ENCODE data around the gene SCD5.

The SCD5 gene

GRCh38 chr4:82761229-82761628, 37.4 kb downstream of the SCD5 start:
- Histone ChIP-seq H3K4me1 (ENCODE audit: insufficient read depth, low read length) (peaks cover 4% of the 10 kb centered on the region; the same call in 1 of the 2 replicates), H3K9me3 (ENCODE audit: control insufficient read depth, insufficient read depth, low read length) (no peaks in the 10 kb centered on the region; the same call in 1 of the 2 replicates), H3K36me3 (ENCODE audit: insufficient read depth, low read length) (no peaks in the 10 kb centered on the region), H3K9ac (ENCODE audit: low read depth, low read length) (no peak overlapping the region)

GRCh38 chr4:82758701-82759685, 39.6 kb downstream of the SCD5 start:
- H3K4me1 ChIP-seq (ENCODE audit: insufficient read depth, low read length) = peaks cover 4% of the 10 kb centered on the region
- H3K9me3 ChIP-seq (ENCODE audit: control insufficient read depth, insufficient read depth, low read length) = no peaks in the 10 kb centered on the region
- H3K9ac ChIP-seq (ENCODE audit: low read depth, low read length) = no peak overlapping the region
- no peaks in the 10 kb centered on the region for H3K36me3 ChIP-seq (ENCODE audit: insufficient read depth, low read length)

GRCh38 chr4:82756061-82756460, 42.5 kb downstream of the SCD5 start:
- peaks cover 4% of the 10 kb centered on the region for H3K4me1 ChIP-seq (ENCODE audit: insufficient read depth, low read length)
- no peaks in the 10 kb centered on the region for H3K36me3 ChIP-seq (ENCODE audit: insufficient read depth, low read length)
- H3K9ac ChIP-seq (ENCODE audit: low read depth, low read length) = no peak overlapping the region
- H3K9me3 ChIP-seq (ENCODE audit: control insufficient read depth, insufficient read depth, low read length) = no peaks in the 10 kb centered on the region

DNA sequence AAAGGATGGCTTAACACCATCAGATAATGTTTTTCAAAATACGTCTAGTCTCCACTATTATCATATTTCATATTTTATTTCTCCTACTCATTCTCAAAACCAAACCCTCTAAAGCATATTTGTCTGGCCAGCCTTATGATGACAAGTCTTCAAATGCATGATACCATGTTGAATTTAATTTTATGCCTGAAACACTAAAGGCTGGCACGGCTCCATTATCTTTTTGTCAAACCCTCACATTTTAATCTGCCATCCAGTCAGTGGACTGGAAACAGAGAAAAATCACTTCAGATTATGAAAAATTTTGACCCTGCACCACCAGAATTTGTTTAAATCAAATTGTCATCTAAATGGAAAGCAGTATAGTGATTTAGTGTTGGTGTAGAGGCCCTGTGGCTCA, 42.9 kb downstream of the SCD5 start:
- Histone ChIP-seq H3K4me1 (ENCODE audit: insufficient read depth, low read length) (peaks cover 4% of the 10 kb centered on the region), H3K9ac (ENCODE audit: low read depth, low read length) (no peak overlapping the region), H3K36me3 (ENCODE audit: insufficient read depth, low read length) (no peaks in the 10 kb centered on the region), H3K9me3 (ENCODE audit: control insufficient read depth, insufficient read depth, low read length) (no peaks in the 10 kb centered on the region)

GRCh38 chr4:82754513-82755165, 44.0 kb downstream of the SCD5 start:
- no peaks in the 10 kb centered on the region for H3K9me3 ChIP-seq (ENCODE audit: control insufficient read depth, insufficient read depth, low read length)
- no peaks in the 10 kb centered on the region for H3K36me3 ChIP-seq (ENCODE audit: insufficient read depth, low read length)
- peaks cover 4% of the 10 kb centered on the region for H3K4me1 ChIP-seq (ENCODE audit: insufficient read depth, low read length)
- no peak overlapping the region for H3K9ac ChIP-seq (ENCODE audit: low read depth, low read length)

DNA sequence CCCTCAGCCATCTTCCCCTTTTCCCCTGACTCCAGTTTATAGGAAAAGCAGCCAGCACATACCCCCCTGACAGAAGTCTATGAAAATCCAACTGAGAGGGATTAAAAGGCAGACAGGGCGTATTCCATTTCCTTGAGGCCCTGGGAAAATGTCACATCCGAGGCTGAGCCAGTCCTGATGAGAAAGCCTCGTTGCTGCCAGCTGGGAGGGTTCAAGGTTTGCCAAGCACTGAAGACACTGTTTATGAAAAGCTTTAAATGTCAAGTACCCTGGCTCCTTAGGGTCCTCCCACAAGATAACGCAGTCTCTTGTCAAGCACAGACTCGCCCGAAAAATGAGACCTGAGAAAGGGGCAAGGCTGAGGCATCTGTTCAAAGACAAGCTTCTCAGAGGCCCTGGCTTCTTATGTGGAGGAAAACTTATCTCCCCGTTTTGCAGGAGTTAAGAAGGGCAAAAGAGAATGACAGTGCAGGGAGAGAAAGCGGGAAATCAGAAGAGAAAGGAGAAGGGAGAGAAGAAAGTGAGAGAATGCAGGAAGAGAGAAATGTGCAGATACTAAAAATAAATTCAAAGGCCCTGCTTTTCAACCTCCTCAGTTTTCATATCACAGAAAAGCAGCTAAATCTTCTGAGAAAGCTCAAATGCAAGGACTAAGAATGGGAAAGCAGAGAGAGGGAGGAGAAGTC, 44.7 kb downstream of the SCD5 start:
- Histone ChIP-seq H3K9me3 (ENCODE audit: control insufficient read depth, insufficient read depth, low read length) (no peaks in the 10 kb centered on the region), H3K4me1 (ENCODE audit: insufficient read depth, low read length) (peaks cover 2% of the 10 kb centered on the region), H3K36me3 (ENCODE audit: insufficient read depth, low read length) (no peaks in the 10 kb centered on the region), H3K9ac (ENCODE audit: low read depth, low read length) (no peak overlapping the region)

DNA sequence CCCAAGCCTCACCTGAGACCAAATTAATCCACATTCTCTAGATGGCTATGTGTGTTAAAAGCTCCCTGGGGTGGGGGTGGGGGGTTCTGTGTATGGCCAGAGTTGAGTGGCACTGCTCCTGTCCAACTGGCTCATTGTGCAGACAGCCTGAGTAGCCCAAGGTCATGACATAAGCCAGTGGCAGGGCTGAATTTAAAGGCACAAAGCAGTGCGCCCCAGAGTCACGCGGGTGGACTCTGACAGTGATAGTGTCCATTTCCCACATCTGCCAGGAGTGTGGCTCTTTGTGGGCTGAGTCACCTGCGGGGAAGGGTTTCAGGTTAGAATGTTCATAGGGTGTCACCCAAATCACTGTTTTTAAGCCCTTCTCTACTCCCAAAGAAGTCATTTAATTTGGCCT, 45.4 kb downstream of the SCD5 start:
- no peaks in the 10 kb centered on the region for H3K9me3 ChIP-seq (ENCODE audit: control insufficient read depth, insufficient read depth, low read length)
- no peaks in the 10 kb centered on the region for H3K36me3 ChIP-seq (ENCODE audit: insufficient read depth, low read length)
- peaks cover 3% of the 10 kb centered on the region for H3K4me1 ChIP-seq (ENCODE audit: insufficient read depth, low read length)
- H3K9ac ChIP-seq (ENCODE audit: low read depth, low read length) = no peak overlapping the region

DNA sequence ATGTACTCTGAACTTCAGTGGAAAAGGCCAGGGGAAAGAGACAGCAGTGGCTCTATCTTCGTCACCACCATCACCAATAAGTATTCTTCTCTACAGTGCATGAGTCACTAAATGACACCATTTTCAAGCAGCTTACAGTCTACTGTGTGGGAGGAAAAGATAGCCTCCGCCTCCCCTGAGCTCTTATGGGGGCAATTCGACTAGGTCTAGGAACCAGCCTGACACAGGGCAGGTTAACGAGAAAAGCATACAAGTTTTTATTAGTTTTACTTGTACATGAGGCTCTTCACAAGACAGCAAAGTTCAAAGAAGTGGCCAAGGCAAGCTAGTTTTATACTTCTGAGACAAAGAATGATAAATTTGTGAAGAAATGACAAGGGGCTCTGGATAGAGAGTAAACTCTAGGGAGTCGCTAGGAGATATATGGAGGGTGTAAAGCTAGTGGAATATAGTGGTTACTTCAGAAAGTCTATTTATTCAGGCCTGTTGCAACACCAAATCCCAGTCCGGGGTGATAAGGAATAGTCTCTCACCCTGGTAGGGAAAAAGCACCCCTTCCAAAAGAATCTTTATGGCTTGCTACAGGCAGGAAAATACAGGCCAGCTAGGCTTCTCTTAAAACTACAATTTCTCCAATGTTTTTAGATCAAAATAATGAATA, 49.7 kb downstream of the SCD5 start:
- Histone ChIP-seq H3K9ac (ENCODE audit: low read depth, low read length) (no peak overlapping the region), H3K36me3 (ENCODE audit: insufficient read depth, low read length) (no peaks in the 10 kb centered on the region), H3K9me3 (ENCODE audit: control insufficient read depth, insufficient read depth, low read length) (no peaks in the 10 kb centered on the region), H3K4me1 (ENCODE audit: insufficient read depth, low read length) (peaks cover 25% of the 10 kb centered on the region)

GRCh38 chr4:82747686-82748575, 50.7 kb downstream of the SCD5 start:
- peaks cover 25% of the 10 kb centered on the region for H3K4me1 ChIP-seq (ENCODE audit: insufficient read depth, low read length)
- H3K36me3 ChIP-seq (ENCODE audit: insufficient read depth, low read length) = no peaks in the 10 kb centered on the region
- H3K9me3 ChIP-seq (ENCODE audit: control insufficient read depth, insufficient read depth, low read length) = no peaks in the 10 kb centered on the region
- H3K9ac ChIP-seq (ENCODE audit: low read depth, low read length) = no peak overlapping the region

DNA sequence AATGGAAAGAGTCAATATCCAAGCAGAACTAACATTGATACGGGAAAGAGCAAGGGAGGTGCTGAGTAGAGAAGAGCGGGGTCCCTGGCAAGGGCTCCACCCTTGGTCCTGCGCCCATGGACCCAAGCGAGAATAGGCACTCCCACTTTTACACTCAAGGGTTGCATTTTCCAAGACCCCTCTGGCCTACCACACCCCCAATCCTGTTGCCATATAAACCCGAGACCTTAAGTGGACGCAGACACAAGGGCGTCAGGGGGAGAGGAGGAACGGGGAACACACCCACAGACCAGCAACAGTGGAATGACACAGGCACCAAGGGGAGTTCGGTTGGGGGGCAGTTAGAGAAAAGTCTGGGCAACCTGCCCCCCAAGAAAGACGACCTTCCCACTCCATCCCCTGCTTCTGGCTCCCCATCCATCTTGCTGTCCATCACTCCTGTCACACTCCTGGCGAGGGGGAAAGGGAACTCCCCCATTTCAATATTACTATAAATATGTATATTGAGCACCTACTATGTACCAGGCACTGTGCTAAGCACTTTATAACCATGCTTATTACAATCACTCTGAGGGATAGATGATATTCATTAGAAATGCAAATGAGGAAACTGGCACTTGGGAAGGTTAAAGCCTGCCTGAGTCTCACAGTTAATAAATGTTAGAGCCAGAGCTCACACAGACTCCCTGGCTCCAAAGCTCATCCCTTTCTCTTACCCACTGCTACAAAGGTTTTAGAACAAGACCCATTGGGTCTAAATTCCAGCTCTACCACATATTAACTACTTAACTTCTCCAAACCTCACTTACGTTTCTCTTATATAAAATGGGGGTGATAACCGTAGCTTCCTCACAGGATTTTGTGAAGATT, 51.7 kb downstream of the SCD5 start:
- no peak overlapping the region for H3K9ac ChIP-seq (ENCODE audit: low read depth, low read length)
- no peaks in the 10 kb centered on the region for H3K36me3 ChIP-seq (ENCODE audit: insufficient read depth, low read length)

GRCh38 chr4:82745173-82745842, 53.3 kb downstream of the SCD5 start:
- Histone ChIP-seq H3K9ac (ENCODE audit: low read depth, low read length) (no peak overlapping the region), H3K4me1 (ENCODE audit: insufficient read depth, low read length) (peaks cover 25% of the 10 kb centered on the region), H3K36me3 (ENCODE audit: insufficient read depth, low read length) (no peaks in the 10 kb centered on the region), H3K9me3 (ENCODE audit: control insufficient read depth, insufficient read depth, low read length) (no peaks in the 10 kb centered on the region)

More for the DNA sequence above, 51.7 kb downstream of the SCD5 start:
- Histone ChIP-seq H3K4me1 (ENCODE audit: insufficient read depth, low read length) (peaks cover 25% of the 10 kb centered on the region), H3K9me3 (ENCODE audit: control insufficient read depth, insufficient read depth, low read length) (no peaks in the 10 kb centered on the region)

DNA sequence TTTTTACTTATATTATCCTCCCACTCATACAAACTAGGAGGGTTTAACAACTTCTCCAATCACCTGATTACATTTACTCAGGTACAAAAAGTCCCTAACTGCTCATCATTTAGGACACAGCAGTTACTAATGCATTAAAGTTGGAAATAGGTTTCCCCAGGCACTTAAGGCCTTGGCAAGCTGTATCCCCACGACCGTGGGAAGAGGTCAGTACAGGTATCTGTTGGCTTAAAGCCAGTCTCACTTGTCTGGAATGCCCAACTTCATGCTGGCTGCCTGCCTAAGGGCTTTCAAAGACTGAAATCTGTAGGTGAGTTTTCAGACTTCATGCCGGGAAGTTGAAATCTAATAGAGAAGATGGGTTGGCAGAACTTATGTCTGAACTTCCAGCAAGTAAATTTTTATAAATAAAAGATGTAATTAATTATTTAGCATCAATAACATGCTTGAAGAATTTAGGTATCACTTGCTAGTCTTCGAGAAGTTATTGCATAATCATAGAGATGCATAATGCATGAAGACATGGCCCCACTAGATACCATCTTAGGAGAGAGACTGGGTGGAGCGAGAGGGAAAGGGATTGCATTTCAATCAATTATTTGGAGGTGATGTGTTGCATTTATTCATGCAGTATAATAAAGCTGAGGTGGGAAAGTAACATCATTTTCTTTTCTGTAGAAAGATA, 54.2 kb downstream of the SCD5 start:
- no peaks in the 10 kb centered on the region for H3K36me3 ChIP-seq (ENCODE audit: insufficient read depth, low read length)
- no peaks in the 10 kb centered on the region for H3K9me3 ChIP-seq (ENCODE audit: control insufficient read depth, insufficient read depth, low read length)
- peaks cover 25% of the 10 kb centered on the region for H3K4me1 ChIP-seq (ENCODE audit: insufficient read depth, low read length)
- H3K9ac ChIP-seq (ENCODE audit: low read depth, low read length) = no peak overlapping the region

All from ES-I3 (cell line).